HepG2 (cell line): Measurements from ENCODE around the gene NT5C. TPM values are rescaled to one million over a fixed set of nuclear protein-coding genes. Genes with fewer than 3 reads are reported as not detected.

ENCODE experiments used
- ARHGAP35 ChIP-seq: sonication (generic); formaldehyde crosslinking; IDR thresholded peaks from 2 replicates; pipeline ENCODE4 v1.9.0; 2022; ENCODE audit warnings: mild to moderate bottlenecking, inconsistent platforms, moderate library complexity, missing genetic modification reagents, borderline replicate concordance
- CBX5 ChIP-seq: sonication (generic); formaldehyde crosslinking; IDR thresholded peaks from 2 replicates; pipeline ENCODE4 v1.4.0; 2020; ENCODE audit warnings: missing genetic modification reagents, borderline replicate concordance
- MXD3 ChIP-seq: IDR thresholded peaks from 2 replicates; pipeline ENCODE4 v1.6.1; 2016; ENCODE audit warnings: mild to moderate bottlenecking, missing biosample characterization, missing genetic modification reagents
- NFE2 ChIP-seq: sonication (generic); formaldehyde crosslinking; IDR thresholded peaks from 2 replicates; pipeline ENCODE4 v1.4.0; 2020; ENCODE audit warnings: missing genetic modification reagents
- NFE2L2 ChIP-seq: fragments of 150-350 bp; IDR thresholded peaks from 2 replicates; pipeline ENCODE4 v1.6.1; 2014; ENCODE audit warnings: low read length
- NPAS2 ChIP-seq: sonication (generic); formaldehyde crosslinking; IDR thresholded peaks from 2 replicates; pipeline ENCODE4 v1.8.0; 2022; ENCODE audit warnings: mild to moderate bottlenecking, missing genetic modification reagents, borderline replicate concordance
- SOX5 ChIP-seq: IDR thresholded peaks from 2 replicates; pipeline ENCODE4 v1.6.1; 2016; ENCODE audit warnings: borderline replicate concordance
- SYNCRIP ChIP-seq: fragments of 200-400 bp; formaldehyde crosslinking; IDR thresholded peaks from 2 replicates; pipeline ENCODE4 v1.6.1; 2018; ENCODE audit warnings: mild to moderate bottlenecking, low read depth, low read length; ENCODE audit not compliant: insufficient read depth
- U2AF1 ChIP-seq: fragments of 200-400 bp; formaldehyde crosslinking; optimal IDR thresholded peaks from 2 replicates; pipeline ENCODE3; 2017; ENCODE audit warnings: mild to moderate bottlenecking, low read depth, low read length
- XRCC5 ChIP-seq: fragments of 200-400 bp; formaldehyde crosslinking; optimal IDR thresholded peaks from 2 replicates; pipeline ENCODE3; 2017; ENCODE audit warnings: mild to moderate bottlenecking, low read length
- ZNF567 ChIP-seq: sonication (generic); formaldehyde crosslinking; IDR thresholded peaks from 2 replicates; pipeline ENCODE4 v1.8.1; 2023; ENCODE audit warnings: mild to moderate bottlenecking, missing genetic modification reagents, borderline replicate concordance
- polyA plus RNA-seq, 8 experiments: library from polyadenylated mRNA; depleted of rRNA in 3 of 8; stranded (reverse) in 7 of 8; unstranded in 1 of 8; fragments of >200 nt; fragmentation: Illumina TruSeq in 4 of 8; extraction: Trizol in 4 of 8; gene quantifications; 2 replicates each; pipeline versions ENCODE4 v1.2.1 to v1.2.3, GENCODE V29; 2011 to 2016; ENCODE audit warnings: low read depth in 4 of 8, missing spikeins in 1 of 8, mixed read lengths in 1 of 8; ENCODE audit not compliant: insufficient read depth in 1 of 8
- total RNA-seq, 5 experiments: library from RNA; depleted of rRNA; stranded (reverse); fragments of >200 nt; fragmentation: Illumina TruSeq; extraction: Trizol; gene quantifications; 2 replicates each; pipeline ENCODE4 v1.2.3, GENCODE V29; 2016; ENCODE audit warnings: low read depth in 1 of 5
- TF ChIP-seq, protein P1 (sequence below): sonication (generic); formaldehyde crosslinking; IDR thresholded peaks from 2 replicates; pipeline ENCODE4 v1.5.0; 2020; ENCODE audit warnings: mild to moderate bottlenecking, missing genetic modification reagents, borderline replicate concordance
- TF ChIP-seq, protein P2 (sequence below): fragments of 450-650 bp; IDR thresholded peaks from 2 replicates; pipeline ENCODE4 v1.6.1; 2017
- TF ChIP-seq, protein P3 (sequence below): sonication (generic); formaldehyde crosslinking; IDR thresholded peaks from 2 replicates; pipeline ENCODE4 v1.4.0; 2020; ENCODE audit warnings: mild to moderate bottlenecking, missing genetic modification reagents, borderline replicate concordance

NT5C gene
- total and polyA plus RNA-seq, 2 of the 13 experiments (the other 11 are each of a cell fraction or from before 2014, with no cell fraction given) = 42.8 to 48.6 TPM

DNA sequence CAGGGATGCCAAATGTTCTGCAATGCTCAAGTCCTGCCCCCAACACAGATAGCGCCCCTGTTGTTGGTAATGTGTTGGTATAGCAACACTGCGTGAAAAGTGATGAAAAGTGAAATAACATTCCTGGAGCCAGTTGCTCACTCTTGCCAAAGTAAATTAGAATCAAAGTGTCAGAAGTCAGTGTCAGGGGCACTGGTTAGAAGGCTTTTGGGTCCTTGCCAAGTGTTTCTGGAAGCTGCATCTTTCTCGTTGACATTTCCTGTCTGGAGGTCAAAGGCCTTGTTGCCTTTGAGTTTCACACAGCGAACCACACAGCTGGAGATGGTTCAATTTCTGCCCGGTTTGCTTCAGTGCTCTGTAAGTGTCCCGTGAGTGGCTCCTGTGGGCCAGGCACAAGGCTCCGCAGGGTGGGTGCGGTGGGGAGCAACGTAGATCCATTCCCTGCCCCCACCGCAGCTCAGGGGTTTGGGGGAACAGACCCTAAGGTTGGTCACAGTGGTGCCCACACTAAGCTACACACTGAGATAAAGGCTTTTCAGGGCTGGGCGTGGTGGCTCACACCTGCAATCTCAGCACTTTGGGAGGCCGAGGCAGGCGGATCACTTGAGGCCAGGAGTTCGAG, 47.4 kb downstream of the NT5C start (continued):
- TF ChIP-seq, protein P1, sequence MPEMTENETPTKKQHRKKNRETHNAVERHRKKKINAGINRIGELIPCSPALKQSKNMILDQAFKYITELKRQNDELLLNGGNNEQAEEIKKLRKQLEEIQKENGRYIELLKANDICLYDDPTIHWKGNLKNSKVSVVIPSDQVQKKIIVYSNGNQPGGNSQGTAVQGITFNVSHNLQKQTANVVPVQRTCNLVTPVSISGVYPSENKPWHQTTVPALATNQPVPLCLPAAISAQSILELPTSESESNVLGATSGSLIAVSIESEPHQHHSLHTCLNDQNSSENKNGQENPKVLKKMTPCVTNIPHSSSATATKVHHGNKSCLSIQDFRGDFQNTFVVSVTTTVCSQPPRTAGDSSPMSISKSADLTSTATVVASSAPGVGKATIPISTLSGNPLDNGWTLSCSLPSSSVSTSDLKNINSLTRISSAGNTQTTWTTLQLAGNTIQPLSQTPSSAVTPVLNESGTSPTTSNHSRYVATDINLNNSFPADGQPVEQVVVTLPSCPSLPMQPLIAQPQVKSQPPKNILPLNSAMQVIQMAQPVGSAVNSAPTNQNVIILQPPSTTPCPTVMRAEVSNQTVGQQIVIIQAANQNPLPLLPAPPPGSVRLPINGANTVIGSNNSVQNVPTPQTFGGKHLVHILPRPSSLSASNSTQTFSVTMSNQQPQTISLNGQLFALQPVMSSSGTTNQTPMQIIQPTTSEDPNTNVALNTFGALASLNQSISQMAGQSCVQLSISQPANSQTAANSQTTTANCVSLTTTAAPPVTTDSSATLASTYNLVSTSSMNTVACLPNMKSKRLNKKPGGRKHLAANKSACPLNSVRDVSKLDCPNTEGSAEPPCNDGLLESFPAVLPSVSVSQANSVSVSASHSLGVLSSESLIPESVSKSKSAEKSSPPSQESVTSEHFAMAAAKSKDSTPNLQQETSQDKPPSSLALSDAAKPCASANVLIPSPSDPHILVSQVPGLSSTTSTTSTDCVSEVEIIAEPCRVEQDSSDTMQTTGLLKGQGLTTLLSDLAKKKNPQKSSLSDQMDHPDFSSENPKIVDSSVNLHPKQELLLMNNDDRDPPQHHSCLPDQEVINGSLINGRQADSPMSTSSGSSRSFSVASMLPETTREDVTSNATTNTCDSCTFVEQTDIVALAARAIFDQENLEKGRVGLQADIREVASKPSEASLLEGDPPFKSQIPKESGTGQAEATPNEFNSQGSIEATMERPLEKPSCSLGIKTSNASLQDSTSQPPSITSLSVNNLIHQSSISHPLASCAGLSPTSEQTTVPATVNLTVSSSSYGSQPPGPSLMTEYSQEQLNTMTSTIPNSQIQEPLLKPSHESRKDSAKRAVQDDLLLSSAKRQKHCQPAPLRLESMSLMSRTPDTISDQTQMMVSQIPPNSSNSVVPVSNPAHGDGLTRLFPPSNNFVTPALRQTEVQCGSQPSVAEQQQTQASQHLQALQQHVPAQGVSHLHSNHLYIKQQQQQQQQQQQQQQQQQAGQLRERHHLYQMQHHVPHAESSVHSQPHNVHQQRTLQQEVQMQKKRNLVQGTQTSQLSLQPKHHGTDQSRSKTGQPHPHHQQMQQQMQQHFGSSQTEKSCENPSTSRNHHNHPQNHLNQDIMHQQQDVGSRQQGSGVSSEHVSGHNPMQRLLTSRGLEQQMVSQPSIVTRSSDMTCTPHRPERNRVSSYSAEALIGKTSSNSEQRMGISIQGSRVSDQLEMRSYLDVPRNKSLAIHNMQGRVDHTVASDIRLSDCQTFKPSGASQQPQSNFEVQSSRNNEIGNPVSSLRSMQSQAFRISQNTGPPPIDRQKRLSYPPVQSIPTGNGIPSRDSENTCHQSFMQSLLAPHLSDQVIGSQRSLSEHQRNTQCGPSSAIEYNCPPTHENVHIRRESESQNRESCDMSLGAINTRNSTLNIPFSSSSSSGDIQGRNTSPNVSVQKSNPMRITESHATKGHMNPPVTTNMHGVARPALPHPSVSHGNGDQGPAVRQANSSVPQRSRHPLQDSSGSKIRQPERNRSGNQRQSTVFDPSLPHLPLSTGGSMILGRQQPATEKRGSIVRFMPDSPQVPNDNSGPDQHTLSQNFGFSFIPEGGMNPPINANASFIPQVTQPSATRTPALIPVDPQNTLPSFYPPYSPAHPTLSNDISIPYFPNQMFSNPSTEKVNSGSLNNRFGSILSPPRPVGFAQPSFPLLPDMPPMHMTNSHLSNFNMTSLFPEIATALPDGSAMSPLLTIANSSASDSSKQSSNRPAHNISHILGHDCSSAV (CRISPR knock-in tag) = 0 out of 2 replicates have a peak, but pooled peaks have one; percentile 60
- peak; percentile 34 for TF ChIP-seq U2AF1
- peak; percentile 68; the same call in 1 of the 2 replicates for TF ChIP-seq CBX5 (CRISPR knock-in tag)
- TF ChIP-seq XRCC5 = peak; percentile 79
- TF ChIP-seq MXD3 = no peak; the same call in 1 of the 2 replicates
- TF ChIP-seq NPAS2 (CRISPR knock-in tag) = no peak
- TF ChIP-seq ZNF567 (CRISPR knock-in tag) = peak; percentile 68; the same call in 1 of the 2 replicates
- no peak for TF ChIP-seq SYNCRIP
- TF ChIP-seq, protein P2, sequence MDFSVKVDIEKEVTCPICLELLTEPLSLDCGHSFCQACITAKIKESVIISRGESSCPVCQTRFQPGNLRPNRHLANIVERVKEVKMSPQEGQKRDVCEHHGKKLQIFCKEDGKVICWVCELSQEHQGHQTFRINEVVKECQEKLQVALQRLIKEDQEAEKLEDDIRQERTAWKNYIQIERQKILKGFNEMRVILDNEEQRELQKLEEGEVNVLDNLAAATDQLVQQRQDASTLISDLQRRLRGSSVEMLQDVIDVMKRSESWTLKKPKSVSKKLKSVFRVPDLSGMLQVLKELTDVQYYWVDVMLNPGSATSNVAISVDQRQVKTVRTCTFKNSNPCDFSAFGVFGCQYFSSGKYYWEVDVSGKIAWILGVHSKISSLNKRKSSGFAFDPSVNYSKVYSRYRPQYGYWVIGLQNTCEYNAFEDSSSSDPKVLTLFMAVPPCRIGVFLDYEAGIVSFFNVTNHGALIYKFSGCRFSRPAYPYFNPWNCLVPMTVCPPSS = no peak
- no peak for TF ChIP-seq NFE2
- TF ChIP-seq, protein P3, sequence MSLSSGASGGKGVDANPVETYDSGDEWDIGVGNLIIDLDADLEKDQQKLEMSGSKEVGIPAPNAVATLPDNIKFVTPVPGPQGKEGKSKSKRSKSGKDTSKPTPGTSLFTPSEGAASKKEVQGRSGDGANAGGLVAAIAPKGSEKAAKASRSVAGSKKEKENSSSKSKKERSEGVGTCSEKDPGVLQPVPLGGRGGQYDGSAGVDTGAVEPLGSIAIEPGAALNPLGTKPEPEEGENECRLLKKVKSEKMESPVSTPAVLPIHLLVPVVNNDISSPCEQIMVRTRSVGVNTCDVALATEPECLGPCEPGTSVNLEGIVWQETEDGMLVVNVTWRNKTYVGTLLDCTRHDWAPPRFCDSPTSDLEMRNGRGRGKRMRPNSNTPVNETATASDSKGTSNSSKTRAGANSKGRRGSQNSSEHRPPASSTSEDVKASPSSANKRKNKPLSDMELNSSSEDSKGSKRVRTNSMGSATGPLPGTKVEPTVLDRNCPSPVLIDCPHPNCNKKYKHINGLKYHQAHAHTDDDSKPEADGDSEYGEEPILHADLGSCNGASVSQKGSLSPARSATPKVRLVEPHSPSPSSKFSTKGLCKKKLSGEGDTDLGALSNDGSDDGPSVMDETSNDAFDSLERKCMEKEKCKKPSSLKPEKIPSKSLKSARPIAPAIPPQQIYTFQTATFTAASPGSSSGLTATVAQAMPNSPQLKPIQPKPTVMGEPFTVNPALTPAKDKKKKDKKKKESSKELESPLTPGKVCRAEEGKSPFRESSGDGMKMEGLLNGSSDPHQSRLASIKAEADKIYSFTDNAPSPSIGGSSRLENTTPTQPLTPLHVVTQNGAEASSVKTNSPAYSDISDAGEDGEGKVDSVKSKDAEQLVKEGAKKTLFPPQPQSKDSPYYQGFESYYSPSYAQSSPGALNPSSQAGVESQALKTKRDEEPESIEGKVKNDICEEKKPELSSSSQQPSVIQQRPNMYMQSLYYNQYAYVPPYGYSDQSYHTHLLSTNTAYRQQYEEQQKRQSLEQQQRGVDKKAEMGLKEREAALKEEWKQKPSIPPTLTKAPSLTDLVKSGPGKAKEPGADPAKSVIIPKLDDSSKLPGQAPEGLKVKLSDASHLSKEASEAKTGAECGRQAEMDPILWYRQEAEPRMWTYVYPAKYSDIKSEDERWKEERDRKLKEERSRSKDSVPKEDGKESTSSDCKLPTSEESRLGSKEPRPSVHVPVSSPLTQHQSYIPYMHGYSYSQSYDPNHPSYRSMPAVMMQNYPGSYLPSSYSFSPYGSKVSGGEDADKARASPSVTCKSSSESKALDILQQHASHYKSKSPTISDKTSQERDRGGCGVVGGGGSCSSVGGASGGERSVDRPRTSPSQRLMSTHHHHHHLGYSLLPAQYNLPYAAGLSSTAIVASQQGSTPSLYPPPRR = peak; percentile 91
- 0 out of 2 replicates have a peak, but pooled peaks have one; percentile 40 for TF ChIP-seq ARHGAP35 (CRISPR knock-in tag)
- peak; percentile 88 for TF ChIP-seq SOX5
- no peak for TF ChIP-seq NFE2L2
